ENCODE measurements around the gene KIF19. TPM values are rescaled to one million over a fixed set of nuclear protein-coding genes. Genes with fewer than 3 reads are reported as not detected.
"Not testable (repeated sequence)": the region's sequence is repeated elsewhere in the genome, so short reads cannot be mapped to it uniquely, and the experiment has no call there.

Gene KIF19
- total RNA-seq, 1 donor from 2014 or later: not detected

GRCh38 chr17:74403512-74404137 is 77.6 kb downstream of the KIF19 start:
- no peaks in the 10 kb centered on the region for H3K9me3 Mint-ChIP-seq (ENCODE audit: unreplicated experiment)
- H3K36me3 Mint-ChIP-seq (ENCODE audit: unreplicated experiment): no peaks in the 10 kb centered on the region
- no peak for TF ChIP-seq CTCF (IDR thresholded peaks at IDR 0.05)
- no peak overlapping the region for H3K27ac Mint-ChIP-seq (ENCODE audit: unreplicated experiment)
- DNase-seq (ENCODE audit: extremely low spot score, unreplicated experiment): no peak
- peaks cover 14% of the 10 kb centered on the region for H3K27me3 Mint-ChIP-seq (ENCODE audit: unreplicated experiment)
- H3K4me3 Mint-ChIP-seq (ENCODE audit: unreplicated experiment): no peak overlapping the region
- no peaks in the 10 kb centered on the region for H3K4me1 Mint-ChIP-seq (ENCODE audit: unreplicated experiment)

GRCh38 chr17:74404218-74404617 is 78.2 kb downstream of the KIF19 start:
- Mint-ChIP-seq H3K9me3 (ENCODE audit: unreplicated experiment) (no peaks in the 10 kb centered on the region), H3K4me1 (ENCODE audit: unreplicated experiment) (no peaks in the 10 kb centered on the region), H3K27me3 (ENCODE audit: unreplicated experiment) (peaks cover 10% of the 10 kb centered on the region), H3K27ac (ENCODE audit: unreplicated experiment) (no peak overlapping the region), H3K4me3 (ENCODE audit: unreplicated experiment) (no peak overlapping the region), H3K36me3 (ENCODE audit: unreplicated experiment) (no peaks in the 10 kb centered on the region)
- TF ChIP-seq CTCF (IDR thresholded peaks at IDR 0.05): no peak
- no peak for DNase-seq (ENCODE audit: extremely low spot score, unreplicated experiment)

GRCh38 chr17:74404789-74405188 is 78.8 kb downstream of the KIF19 start:
- DNase-seq (ENCODE audit: extremely low spot score, unreplicated experiment): no peak
- no peak for TF ChIP-seq CTCF (IDR thresholded peaks at IDR 0.05)
- Mint-ChIP-seq H3K27ac (ENCODE audit: unreplicated experiment) (no peak overlapping the region), H3K4me1 (ENCODE audit: unreplicated experiment) (no peaks in the 10 kb centered on the region), H3K36me3 (ENCODE audit: unreplicated experiment) (no peaks in the 10 kb centered on the region), H3K27me3 (ENCODE audit: unreplicated experiment) (peaks cover 10% of the 10 kb centered on the region), H3K9me3 (ENCODE audit: unreplicated experiment) (no peaks in the 10 kb centered on the region), H3K4me3 (ENCODE audit: unreplicated experiment) (no peak overlapping the region)

- peaks cover 10% of the 10 kb centered on the region for H3K27me3 Mint-ChIP-seq (ENCODE audit: unreplicated experiment)
- not testable (repeated sequence) for DNase-seq (ENCODE audit: extremely low spot score, unreplicated experiment); H3K36me3 Mint-ChIP-seq (ENCODE audit: unreplicated experiment); H3K9me3 Mint-ChIP-seq (ENCODE audit: unreplicated experiment); H3K4me1 Mint-ChIP-seq (ENCODE audit: unreplicated experiment); H3K4me3 Mint-ChIP-seq (ENCODE audit: unreplicated experiment); H3K27ac Mint-ChIP-seq (ENCODE audit: unreplicated experiment)
These were observed 79.3 kb downstream of the KIF19 start for GRCh38 chr17:74405311-74405710.

Other genes with a start within 250 kb of the KIF19 start
- gene RPL38, start 122.5 kb upstream of the KIF19 start, total RNA-seq: 755 and 762 TPM in 2 replicates
- 1.8 and 2.0 TPM in 2 replicates for gene TTYH2, start 112.7 kb upstream of the KIF19 start, total RNA-seq
- gene DNAI2, start 52.0 kb upstream of the KIF19 start, total RNA-seq: not detected in 2 replicates
- gene BTBD17, start 35.6 kb downstream of the KIF19 start, total RNA-seq: not detected in 2 replicates
- gene GPR142, start 41.3 kb downstream of the KIF19 start, total RNA-seq: not detected in 2 replicates
- gene GPRC5C, start 105.9 kb downstream of the KIF19 start, total RNA-seq: 44.4 and 56.4 TPM in 2 replicates
- not detected in 2 replicates for gene CD300A, start 140.4 kb downstream of the KIF19 start, total RNA-seq
- gene CD300LB, start 205.2 kb downstream of the KIF19 start, total RNA-seq: not detected in 2 replicates
- not detected in 2 replicates for gene CD300C, start 219.9 kb downstream of the KIF19 start, total RNA-seq
- not detected in 2 replicates for gene CD300H, start 241.3 kb downstream of the KIF19 start, total RNA-seq